ENCODE data around the gene CADM4.
"Not testable (repeated sequence)": the region's sequence is repeated elsewhere in the genome, so short reads cannot be mapped to it uniquely, and the experiment has no call there.

CADM4 gene

DNA sequence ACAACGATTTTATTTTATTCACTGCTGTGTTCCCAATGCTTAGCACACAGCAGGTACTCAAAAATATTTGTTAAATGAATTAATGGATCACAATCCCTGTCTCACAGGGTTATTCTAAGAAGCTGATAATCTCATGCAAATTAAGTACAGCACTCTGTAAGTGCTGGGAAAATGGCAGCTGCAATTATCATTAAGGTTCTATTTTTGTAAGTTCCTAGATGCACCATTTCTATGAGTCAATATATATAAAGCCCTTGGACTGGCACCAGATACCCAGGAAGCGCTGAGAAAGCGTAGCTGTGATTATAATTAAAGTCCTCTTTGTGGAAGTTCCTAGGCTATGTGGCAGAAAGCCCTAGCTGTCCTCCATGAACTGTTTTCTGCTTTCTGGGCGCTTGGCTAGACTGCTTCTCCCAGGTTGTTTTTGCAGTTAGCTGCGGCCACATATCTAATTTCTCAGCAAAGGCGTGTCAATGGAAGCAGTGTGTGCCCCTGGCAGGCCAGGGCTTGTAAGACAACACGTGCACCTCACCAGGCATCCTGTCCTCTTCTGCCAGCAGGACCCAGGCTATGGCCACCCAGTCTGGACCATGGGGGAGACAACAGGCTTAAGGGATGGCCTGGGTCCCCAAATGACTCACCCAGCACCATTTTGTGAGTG, 33.0 kb downstream of the CADM4 start:
- no peak for DNase-seq (ENCODE audit: low spot score)

DNA sequence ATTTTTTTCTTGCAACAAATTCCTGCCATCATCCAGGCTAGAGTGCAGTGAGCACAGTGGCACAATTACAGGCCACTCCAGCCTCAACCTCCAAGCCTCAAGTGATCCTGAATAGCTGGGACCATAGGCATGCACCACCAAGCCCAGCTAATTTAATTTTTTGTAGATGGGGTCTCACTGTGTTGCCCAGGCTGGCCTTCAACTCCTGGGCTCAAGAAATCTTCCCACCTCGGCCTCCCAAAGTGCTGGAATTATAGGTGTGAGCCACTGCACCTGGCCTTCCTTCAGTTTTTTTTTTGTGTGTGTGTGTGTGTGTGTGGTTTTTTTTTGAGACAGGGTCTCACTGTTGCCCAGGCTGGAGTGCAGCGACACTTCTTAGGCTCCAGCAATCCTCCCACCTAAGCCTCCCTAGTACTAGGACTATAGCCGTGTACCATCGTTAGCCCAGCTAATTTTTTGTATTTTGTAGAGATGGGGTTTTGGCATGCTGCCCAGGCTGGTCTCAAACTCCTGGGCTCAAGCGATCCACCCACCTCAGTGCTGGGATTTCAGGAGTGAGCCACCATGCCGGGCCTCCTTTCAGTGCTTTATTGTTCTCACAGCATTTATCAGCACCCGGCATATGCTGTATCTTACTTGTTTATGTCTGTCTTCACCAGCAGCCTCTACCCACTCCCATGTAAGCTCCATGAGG, 33.6 kb downstream of the CADM4 start:
- DNase-seq (ENCODE audit: low spot score) = no peak

GRCh38 chr19:43600326-43600725, 39.3 kb downstream of the CADM4 start:
- not testable (repeated sequence) for DNase-seq (ENCODE audit: low spot score)

- DNase-seq (ENCODE audit: low spot score) = no peak
Measured at GRCh38 chr19:43599635-43600295, 39.9 kb downstream of the CADM4 start.

DNA sequence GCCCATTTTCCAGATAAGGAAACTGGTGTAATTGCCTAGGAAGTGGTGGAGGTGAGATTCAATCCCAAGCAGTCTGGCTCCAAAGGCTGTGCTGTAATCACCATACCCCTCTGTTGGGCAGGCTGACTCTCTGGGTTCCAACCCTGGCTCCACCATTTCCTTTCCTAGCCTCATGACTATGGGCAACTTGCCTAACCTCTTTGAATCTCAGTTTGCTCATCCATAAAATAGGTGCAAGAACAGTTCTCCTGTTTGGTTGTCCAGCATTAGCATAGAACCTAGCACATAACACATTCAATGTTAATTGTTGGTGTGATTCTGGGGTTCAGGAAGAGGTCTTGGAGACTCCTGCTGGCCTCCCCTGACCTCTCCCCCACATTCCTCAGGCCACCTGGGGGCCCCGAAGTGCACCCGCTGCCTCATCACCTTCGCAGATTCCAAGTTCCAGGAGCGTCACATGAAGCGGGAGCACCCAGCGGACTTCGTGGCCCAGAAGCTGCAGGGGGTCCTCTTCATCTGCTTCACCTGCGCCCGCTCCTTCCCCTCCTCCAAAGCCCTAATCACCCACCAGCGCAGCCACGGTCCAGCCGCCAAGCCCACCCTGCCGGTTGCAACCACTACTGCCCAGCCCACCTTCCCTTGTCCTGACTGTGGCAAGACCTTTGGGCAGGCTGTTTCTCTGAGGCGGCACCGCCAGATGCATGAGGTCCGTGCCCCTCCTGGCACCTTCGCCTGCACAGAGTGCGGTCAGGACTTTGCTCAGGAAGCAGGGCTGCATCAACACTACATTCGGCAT, 41.0 kb downstream of the CADM4 start:
- DNase-seq (ENCODE audit: low spot score) = no peak

DNA sequence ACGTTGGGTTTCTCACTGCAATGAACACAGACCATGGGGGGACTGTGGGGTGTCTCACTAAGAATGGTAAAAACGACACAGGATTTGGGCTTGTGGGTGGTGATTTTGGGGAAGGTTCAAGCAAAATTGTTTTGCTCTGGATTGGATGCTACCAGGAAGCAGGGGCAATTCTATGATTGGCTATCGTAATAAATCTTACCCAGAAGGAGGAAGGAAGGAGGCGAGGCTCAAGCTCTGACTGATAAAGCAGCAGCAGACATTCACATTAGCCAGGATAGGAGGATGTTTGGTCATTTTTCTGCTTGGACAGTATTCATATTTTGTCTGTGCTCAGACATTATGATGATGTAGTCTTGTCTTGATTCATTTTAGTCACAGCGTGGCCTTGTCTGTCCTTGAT, 41.8 kb downstream of the CADM4 start:
- DNase-seq (ENCODE audit: low spot score) = no peak

- no peak for DNase-seq (ENCODE audit: low spot score)
Measured at GRCh38 chr19:43596842-43597461, 42.7 kb downstream of the CADM4 start.

DNA sequence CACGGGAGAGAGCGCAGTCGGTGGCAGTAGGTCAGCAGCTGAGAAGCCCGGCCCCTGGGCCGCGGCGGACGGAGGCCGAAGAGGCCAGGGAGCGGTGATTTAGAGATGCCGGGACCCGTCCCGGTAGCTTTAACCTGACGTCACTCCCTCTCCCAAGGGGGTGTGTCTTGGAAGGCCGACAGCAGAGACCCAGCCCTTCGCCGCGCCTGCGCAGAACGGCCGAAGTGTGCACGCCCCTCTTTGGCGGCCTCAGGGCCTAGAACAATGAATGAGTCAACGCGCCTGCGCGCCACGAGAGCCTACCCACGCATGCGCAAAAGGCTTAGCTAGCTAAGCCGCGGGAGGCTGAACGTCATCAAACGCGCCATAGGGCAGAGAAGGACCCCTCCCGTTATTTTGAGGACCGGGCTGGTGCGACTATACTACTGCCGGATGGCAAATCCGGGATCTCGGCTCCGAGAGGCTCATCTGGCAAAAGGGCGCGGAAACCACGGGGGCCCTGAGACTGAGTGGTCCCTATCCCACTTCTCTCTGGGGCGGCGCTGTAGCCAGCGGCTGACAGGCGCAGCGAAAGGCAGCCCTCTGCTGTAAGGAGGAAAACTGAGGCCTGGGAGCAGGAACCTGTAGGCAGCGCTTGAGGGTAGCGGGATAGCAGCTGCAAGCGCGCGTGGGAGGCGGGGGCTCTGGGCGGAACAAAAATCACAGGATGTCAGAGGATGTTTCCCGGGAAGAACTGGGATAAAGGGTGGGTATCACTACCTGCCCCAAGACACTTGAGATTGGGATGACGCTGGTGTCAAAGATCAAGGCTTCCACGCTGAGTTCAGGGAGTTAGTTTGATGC, 43.4 kb downstream of the CADM4 start, which contains the start of the genes IRGQ and ZNF576:
Gene IRGQ, minus strand, starts transcription at position 136 of the 843 bp plus-strand sequence. CDS start 796 bp downstream, outside the sequence.
Gene ZNF576, plus strand, starts transcription at position 597 of the 843 bp plus-strand sequence. CDS start 514 bp downstream, outside the sequence.
- peak; percentile 98 for DNase-seq (ENCODE audit: low spot score)

GRCh38 chr19:43595605-43595998, 44.0 kb downstream of the CADM4 start:
- no peak for DNase-seq (ENCODE audit: low spot score)

DNA sequence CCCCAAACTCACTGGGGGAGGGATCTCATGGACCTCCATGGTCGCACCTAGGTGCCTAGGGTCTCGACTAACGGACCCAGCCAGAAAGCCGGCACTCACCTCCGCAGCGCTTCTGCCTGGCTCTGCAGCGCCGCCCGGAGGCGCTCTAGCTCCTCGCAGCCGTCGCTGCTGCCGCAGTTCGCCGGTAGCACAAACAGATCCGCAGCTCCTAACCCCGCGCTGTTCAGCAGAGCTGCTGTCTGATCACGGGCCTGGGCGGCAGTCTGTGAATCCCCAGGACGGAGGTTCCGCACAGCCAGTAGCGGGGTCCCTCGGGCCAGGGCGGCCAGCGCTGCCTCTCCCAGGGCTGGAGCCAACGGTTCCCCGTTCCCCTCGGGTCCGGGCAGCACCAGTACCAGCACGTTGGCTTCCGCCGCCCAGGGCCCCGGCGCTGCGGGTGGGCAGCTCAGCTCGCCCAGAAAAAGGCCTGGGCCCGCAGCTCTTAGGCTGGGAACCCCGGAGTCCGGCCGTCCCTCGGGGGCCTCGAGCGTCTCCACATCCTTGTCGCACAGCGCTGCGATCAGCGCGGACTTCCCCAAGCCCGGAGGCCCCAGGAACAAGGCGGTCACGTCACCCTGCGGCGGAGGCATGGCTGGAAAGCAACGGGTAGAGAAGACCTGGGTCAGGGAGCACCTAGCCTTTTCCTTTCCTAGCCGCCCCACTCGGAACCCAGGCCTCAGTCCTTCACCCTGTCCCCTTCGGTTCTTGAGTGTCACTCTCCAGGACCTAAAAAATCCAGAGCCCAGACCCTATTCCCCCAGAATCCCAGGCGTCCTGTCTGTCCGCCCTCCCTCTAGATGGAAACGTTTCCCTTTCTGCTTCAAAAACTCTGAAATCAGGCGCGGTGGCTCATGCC, 44.7 kb downstream of the CADM4 start:
- DNase-seq (ENCODE audit: low spot score) = peak; percentile 63

DNA sequence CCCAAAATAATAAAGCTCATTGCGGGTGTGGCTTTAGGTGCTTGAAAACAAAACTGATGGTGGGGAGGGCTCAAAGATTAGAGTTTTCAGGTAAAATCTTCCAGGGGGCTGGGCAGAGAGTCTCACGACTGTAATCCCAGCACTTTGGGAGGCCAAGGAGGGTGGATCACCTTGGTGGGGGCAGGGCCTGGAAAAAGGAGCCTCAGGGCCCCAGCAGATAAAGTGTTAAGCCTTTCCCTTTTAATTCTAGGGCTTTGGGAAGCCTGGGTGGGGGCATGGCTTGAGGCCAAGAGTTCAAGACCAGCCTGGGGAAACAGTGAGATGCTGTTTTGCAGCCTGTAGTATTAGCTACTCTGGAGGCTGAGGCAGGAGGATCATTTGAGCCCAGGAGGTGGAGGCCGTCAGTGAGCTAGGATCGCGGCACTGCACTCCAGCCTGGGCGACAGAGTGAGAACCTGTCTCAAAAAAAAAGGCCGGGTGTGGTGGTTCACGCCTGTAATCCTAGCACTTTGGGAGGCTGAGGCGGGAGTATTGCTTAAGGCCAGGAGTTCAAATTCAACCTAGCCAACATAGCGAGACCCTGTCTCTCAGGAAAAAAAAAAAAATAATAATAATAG, 45.5 kb downstream of the CADM4 start:
- DNase-seq (ENCODE audit: low spot score) = no peak

DNA sequence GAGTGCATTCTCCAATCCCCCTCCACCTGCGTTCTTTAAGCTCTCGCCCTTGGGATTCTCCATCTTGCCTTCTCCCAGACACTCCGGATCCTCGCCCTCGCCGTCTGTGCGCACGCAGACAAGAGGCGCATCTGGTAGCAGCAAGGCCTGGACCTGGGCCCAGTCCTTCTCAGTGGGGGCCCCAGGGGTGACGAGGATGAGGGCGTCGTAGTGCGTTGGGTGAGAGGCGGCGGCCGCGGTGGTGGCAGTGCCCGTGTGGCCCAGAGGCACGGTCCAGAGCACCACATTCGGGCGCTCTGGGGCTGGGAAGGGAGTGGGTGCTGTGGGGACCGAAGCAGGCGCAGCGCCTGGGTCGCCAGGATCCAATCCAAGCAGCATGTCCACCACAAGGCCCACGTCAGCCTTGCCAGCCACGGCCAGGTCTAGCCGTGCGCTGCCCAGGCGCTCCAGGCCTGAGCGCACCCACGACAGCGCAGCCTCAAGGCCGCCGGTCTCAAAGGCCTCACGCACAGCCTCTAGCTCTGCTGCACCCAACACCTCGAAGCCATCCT, 46.8 kb downstream of the CADM4 start:
- no peak for DNase-seq (ENCODE audit: low spot score)

DNA sequence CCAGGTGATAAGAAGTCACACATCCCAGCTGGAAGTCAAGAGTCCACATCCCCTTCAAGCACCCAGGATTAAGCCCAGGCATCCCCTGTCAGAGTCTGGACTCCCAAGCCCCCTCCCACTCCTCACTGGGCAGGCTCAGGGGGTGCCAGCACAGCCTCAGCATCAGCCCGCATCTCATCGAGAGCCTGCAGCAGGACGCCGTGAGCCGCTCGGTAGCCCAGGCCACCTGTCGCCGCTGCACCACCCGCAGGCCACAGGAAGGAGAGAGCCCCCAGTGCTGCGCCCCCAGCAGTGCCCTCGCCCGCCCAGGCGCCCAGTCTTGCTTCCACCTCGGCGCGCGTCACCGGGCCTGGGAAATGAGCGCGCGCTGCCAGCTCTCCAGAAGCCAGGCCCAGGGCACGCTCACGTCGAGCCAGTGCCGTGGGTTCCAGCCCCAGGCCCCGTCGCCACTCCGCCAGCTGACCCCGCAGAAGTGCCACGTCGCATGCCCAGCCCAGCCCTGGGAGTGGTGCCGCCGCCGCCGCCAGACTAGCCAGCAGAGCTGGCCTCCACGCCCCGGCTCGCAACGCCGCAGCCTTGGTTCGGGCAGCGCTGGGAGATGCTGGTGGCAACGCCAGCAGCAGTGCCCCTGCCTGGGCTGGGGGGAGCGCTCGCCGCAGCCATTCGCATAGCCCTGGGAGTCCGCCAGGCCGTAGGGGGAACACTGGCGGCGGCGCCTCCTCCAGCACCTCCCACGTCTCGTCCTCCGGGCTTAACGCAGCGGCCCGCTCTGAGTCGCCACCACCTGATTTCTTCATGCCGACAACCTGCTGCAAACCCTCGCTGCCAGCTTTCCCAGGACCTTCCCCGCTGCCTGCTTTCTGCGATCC, 47.5 kb downstream of the CADM4 start:
- DNase-seq (ENCODE audit: low spot score) = no peak

GRCh38 chr19:43589678-43590077, 50.0 kb downstream of the CADM4 start:
- DNase-seq (ENCODE audit: low spot score) = peak; percentile 40

- no peak for DNase-seq (ENCODE audit: low spot score)
Measured at GRCh38 chr19:43589277-43589676, 50.4 kb downstream of the CADM4 start.

- DNase-seq (ENCODE audit: low spot score) = not testable (repeated sequence)
Measured at GRCh38 chr19:43587029-43587428, 52.6 kb downstream of the CADM4 start.

GRCh38 chr19:43586346-43586745, 53.3 kb downstream of the CADM4 start:
- DNase-seq (ENCODE audit: low spot score) = no peak

GRCh38 chr19:43584484-43584883, 55.2 kb downstream of the CADM4 start:
- DNase-seq (ENCODE audit: low spot score) = no peak
